K562 (cell line): ENCODE data around the gene KDM2B. TPM values are rescaled to one million over a fixed set of nuclear protein-coding genes. Genes with fewer than 3 reads are reported as not detected.

ENCODE experiments used
- ATAC-seq: fragments of 200-7000 bp; cut with Tn5 transposase; 3 replicates; pipeline ENCODE4 v1.9.1; 2020; ENCODE audit warnings: moderate library complexity
- BruUV-seq: library from RNA; stranded (reverse); fragments of 400-500 nt; replicated peaks from 2 replicates; lab custom pipeline; 2021; lab: Mats Ljungman, UMichigan
- CTCF ChIA-PET: fragments of 300-600 bp; formaldehyde crosslinking; extraction: SDS; loops from one replicate; lab custom pipeline; 2021; ENCODE audit warnings: low intra/inter-chr PET ratio; lab: Yijun Ruan, JAX
- POLR2A ChIA-PET: fragments of 300-600, 350-650 bp; sonication (Branson Sonifier 250); formaldehyde crosslinking; extraction: SDS; loops from one replicate; lab custom pipeline; 2021; ENCODE audit warnings: antibody characterized with exemption, inconsistent platforms; lab: Yijun Ruan, JAX
- DNase-seq, 4 experiments: peaks; one replicate each; pipeline versions ENCODE4 v3.0.0 to v3.0.0-alpha.2; 2011 to 2018; ENCODE audit warnings: low spot score in 3 of 4, mixed read lengths in 3 of 4; ENCODE audit errors: extremely low read depth in 1 of 4
- FAIRE-seq: peaks from 2 replicates; lab custom pipeline; 2011; peaks lifted over from hg19 to GRCh38; lab: Jason Lieb, UNC
- H2AFZ ChIP-seq: 2 replicates; pipeline ENCODE4 v1.6.0; 2011; ENCODE audit warnings: low read depth, low read length, control low read depth, inconsistent platforms
- H3K27ac ChIP-seq: fragments of 200-600 bp; 3 replicates; pipeline ENCODE4 v1.8.0; 2011; ENCODE audit warnings: low read depth, mild to moderate bottlenecking, control low read depth, inconsistent platforms, low read length, moderate library complexity, mixed read lengths; ENCODE audit errors: extremely low read depth
- H3K27me3 ChIP-seq, 2 experiments: fragments of 300-600 bp in 1 of 2; 2 replicates in 1 of 2; 3 replicates in 1 of 2; pipeline versions ENCODE4 v1.6.0 to v1.8.0; 2011; ENCODE audit warnings: inconsistent platforms in 2 of 2, low read length in 2 of 2, mild to moderate bottlenecking in 1 of 2, mixed read lengths in 1 of 2, moderate library complexity in 1 of 2; ENCODE audit not compliant: control insufficient read depth in 2 of 2, insufficient read depth in 2 of 2
- H3K36me3 ChIP-seq: fragments of 300-600 bp; 3 replicates; pipeline ENCODE4 v1.8.0; 2011; ENCODE audit warnings: mild to moderate bottlenecking, low read length, inconsistent platforms; ENCODE audit not compliant: control insufficient read depth, insufficient read depth
- H3K4me1 ChIP-seq, 2 experiments: fragments of 200-600 bp in 1 of 2; replicated peaks in 1 of 2; 2 replicates in 1 of 2; 3 replicates in 1 of 2; pipeline versions ENCODE4 v1.5.1 to v1.8.0; 2011; ENCODE audit warnings: inconsistent platforms in 2 of 2, low read length in 2 of 2, mild to moderate bottlenecking in 1 of 2, mixed read lengths in 1 of 2, moderate library complexity in 1 of 2; ENCODE audit not compliant: control insufficient read depth in 2 of 2, insufficient read depth in 2 of 2
- H3K4me2 ChIP-seq: 2 replicates; pipeline ENCODE4 v1.6.1; 2011; ENCODE audit warnings: low read length, control low read depth, inconsistent platforms, mixed read lengths; ENCODE audit not compliant: insufficient read depth
- H3K4me3 ChIP-seq: fragments of 200-600 bp; sonication (generic), shearing (Covaris generic); 2 replicates; pipeline ENCODE4 v1.5.1; 2016; ENCODE audit warnings: control low read depth, inconsistent platforms
- H3K79me2 ChIP-seq: fragments of 200-600 bp; 3 replicates; pipeline ENCODE4 v1.8.0; 2011; ENCODE audit warnings: low read length, inconsistent platforms; ENCODE audit not compliant: control insufficient read depth, insufficient read depth
- H3K9ac ChIP-seq, 2 experiments: 2 replicates each; pipeline versions ENCODE4 v1.6.0 to v1.6.1; 2011; ENCODE audit warnings: low read depth in 2 of 2, low read length in 2 of 2, control low read depth in 1 of 2, inconsistent platforms in 1 of 2, mild to moderate bottlenecking in 1 of 2, mixed read lengths in 1 of 2; ENCODE audit not compliant: insufficient read depth in 1 of 2
- H3K9me1 ChIP-seq: one replicate; pipeline ENCODE4 v1.6.0; 2011; ENCODE audit warnings: inconsistent platforms, mild to moderate bottlenecking, low read length, moderate library complexity; ENCODE audit not compliant: control insufficient read depth, insufficient read depth
- H3K9me3 ChIP-seq: replicated peaks from 2 replicates; pipeline ENCODE4 v1.5.1; 2011; ENCODE audit warnings: low read depth, low read length, inconsistent platforms; ENCODE audit not compliant: control insufficient read depth, insufficient read depth
- H4K20me1 ChIP-seq: replicated peaks from 2 replicates; pipeline ENCODE4 v1.6.1; 2011; ENCODE audit warnings: low read length, inconsistent platforms, mixed read lengths; ENCODE audit not compliant: control insufficient read depth, insufficient read depth
- CREBBP ChIP-seq: IDR thresholded peaks from one replicate; pipeline ENCODE4 v1.6.1; 2012; ENCODE audit warnings: low read depth, mild to moderate bottlenecking, control low read depth, inconsistent platforms, low read length
- EGR1 ChIP-seq: fragments of 450-650 bp; conservative IDR thresholded peaks from 2 replicates; pipeline ENCODE4 v1.6.1; 2017; ENCODE audit warnings: mild to moderate bottlenecking
- HINFP ChIP-seq: fragments of 450-650 bp; conservative IDR thresholded peaks from 2 replicates; pipeline ENCODE4 v1.6.1; 2016; ENCODE audit warnings: missing genetic modification characterization, low read depth, mild to moderate bottlenecking, control low read depth, missing compliant biosample characterization
- SMARCA5 ChIP-seq: fragments of 450-650 bp; IDR thresholded peaks from 2 replicates; pipeline ENCODE4 v1.6.1; 2016
- SMARCB1 ChIP-seq: IDR thresholded peaks from 2 replicates; pipeline ENCODE4 v1.6.1; 2011; ENCODE audit warnings: improper control_type of control experiment, low read depth; ENCODE audit not compliant: insufficient read length
- ZNF592 ChIP-seq: fragments of 450-650 bp; IDR thresholded peaks from 2 replicates; pipeline ENCODE4 v1.6.1; 2017; ENCODE audit warnings: antibody characterized with exemption, mild to moderate bottlenecking
- WGBS: fragments of 100-300 bp; shearing (Covaris generic); methylation state at CpG from one replicate; pipeline ENCODE4 v1.1.6; 2016; ENCODE audit warnings: low coverage, mixed read lengths; ENCODE audit not compliant: insufficient coverage; ENCODE audit errors: missing lambda C conversion rate; 5-methylcytosine and 5-hydroxymethylcytosine counted together
- in situ Hi-C: fragments of 300-500 bp; cut with MboI; formaldehyde crosslinking; loops from 4 replicates; pipeline ENCODE4 v1.15.0; 2018; ENCODE audit warnings: inconsistent platforms, mixed read lengths
- intact Hi-C: fragments of 100-400 bp; cut with micrococcal nuclease; formaldehyde crosslinking; loops from 2 replicates; pipeline ENCODE4 v1.14.2; 2022
- polyA plus RNA-seq, 8 experiments: library from polyadenylated mRNA; depleted of rRNA in 4 of 8; stranded (reverse) in 5 of 8; unstranded in 3 of 8; fragments of >200 nt; fragmentation: Nextera tagmentation in 2 of 8; fragmentation: Illumina TruSeq in 1 of 8; extraction: Ambion mirVana in 2 of 8; extraction: Trizol in 1 of 8; gene quantifications; 2 replicates each; pipeline versions ENCODE4 v1.2.1 to v1.2.3, GENCODE V29; 2011 to 2014; ENCODE audit warnings: inconsistent platforms in 1 of 8, missing spikeins in 1 of 8
- total RNA-seq, 7 experiments: library from RNA; depleted of rRNA in 6 of 7; stranded (reverse); fragments of >200 nt in 6 of 7; fragmentation: Illumina TruSeq in 2 of 7; extraction: Trizol in 2 of 7; gene quantifications; 2 replicates each; pipeline versions ENCODE4 v1.2.1 to v1.2.3, GENCODE V29; 2011 to 2021; ENCODE audit warnings: low replicate concordance in 1 of 7

KDM2B gene
- total and polyA plus RNA-seq, 9 of the 15 experiments (the other 6 are each of a cell fraction or from before 2014, with no cell fraction given) = 7.4 to 50.5 (median 22.5) TPM

GRCh38 chr12:121509339-121509738, 71.5 kb downstream of the KDM2B start:
- intact Hi-C loops = no loop called here
- in situ Hi-C loops = no loop called here
- TF ChIP-seq CREBBP = no peak
- TF ChIP-seq HINFP (tag) = no peak
- TF ChIP-seq SMARCB1 = no peak
- no peak for TF ChIP-seq SMARCA5
- no peak for TF ChIP-seq ZNF592
- no peak for TF ChIP-seq EGR1

More at GRCh38 chr12:121509339-121509738, 71.5 kb downstream of the KDM2B start:
- DNase-seq = no peak
- H2AFZ ChIP-seq = no peak overlapping the region
- BruUV-seq = no TSS peak
- ChIA-PET CTCF (no interaction called here), POLR2A (interaction anchor here (0.7 to 1.1 kb wide), 2 partner anchors 63 to 159 kb away, joined by 3 read pairs; no protein-coding TSS in a partner anchor)
- H3K79me2 ChIP-seq = no peaks in the 10 kb centered on the region
- no peak overlapping the region for H3K4me3 ChIP-seq
- H3K27me3 ChIP-seq = no peaks in the 10 kb centered on the region
- H3K36me3 ChIP-seq = peaks cover 4% of the 10 kb centered on the region; the same call in 2 of the 3 replicates
- no peaks in the 10 kb centered on the region for H3K9me3 ChIP-seq
- peaks cover 13 to 14% of the 10 kb centered on the region in 2 experiments for H3K4me1 ChIP-seq
- no peak for FAIRE-seq
- WGBS = 61% methylated on average over 14 of the region's 16 CpGs
- H3K9me1 ChIP-seq = peaks cover 2% of the 10 kb centered on the region
- H3K9ac ChIP-seq = no peak overlapping the region
- H4K20me1 ChIP-seq = peaks cover 9% of the 10 kb centered on the region
- ATAC-seq = no peak
- no peak overlapping the region for H3K27ac ChIP-seq
- no peak overlapping the region for H3K4me2 ChIP-seq
